ENCODE results near the gene GABRG3. TPM values are rescaled to one million over a fixed set of nuclear protein-coding genes. Genes with fewer than 3 reads are reported as not detected.

Gene GABRG3
- total and polyA plus RNA-seq, 2 donors, result 1.5 TPM; not detected in 1

Small RNAs within 50 kb of the gene (small RNA-seq; reads per million reads assigned to genes)
- gene RNA5SP391, result not detected
- gene SERPINE4P, result not detected

Other genes with a start within 250 kb of the GABRG3 start
- gene GABRB3, start 198.1 kb upstream of the GABRG3 start, total RNA-seq, result 2.3 TPM
- gene GABRB3, start 198.1 kb upstream of the GABRG3 start, polyA plus RNA-seq, result 2.5 TPM
- gene GABRA5, start 104.1 kb upstream of the GABRG3 start, total RNA-seq, result 0.85 TPM
- gene GABRA5, start 104.1 kb upstream of the GABRG3 start, polyA plus RNA-seq, result 0.35 TPM

Data from urinary bladder (tissue), 2 donors.